CD8-positive, alpha-beta memory T cell (primary cell): ENCODE data around the gene SRRM1. TPM values are rescaled to one million over a fixed set of nuclear protein-coding genes. Genes with fewer than 3 reads are reported as not detected.

Experiments
- CTCF ChIA-PET: fragments of 350-600 bp; sonication (Branson Sonifier 250); formaldehyde crosslinking; loops from one replicate; lab custom pipeline; 2021; ENCODE audit warnings: antibody characterized with exemption; lab: Charles Lee
- POLR2A ChIA-PET: fragments of 350-600 bp; sonication (Branson Sonifier 250); formaldehyde crosslinking; loops from one replicate; lab custom pipeline; 2021; ENCODE audit warnings: antibody characterized with exemption; lab: Charles Lee
- DNase-seq, 5 donors: peaks; one replicate each; pipeline versions ENCODE4 v3.0.0 to v3.0.0-alpha.2; 2020 to 2022; ENCODE audit warnings: mixed read lengths in 1 of 5
- H3K27ac ChIP-seq: one replicate; pipeline ENCODE4 v1.7.0; 2013; ENCODE audit warnings: low read depth, mild to moderate bottlenecking, low read length, moderate library complexity
- H3K27me3 ChIP-seq: 2 replicates; pipeline ENCODE4 v1.7.0; 2013; ENCODE audit warnings: low read length, mild to moderate bottlenecking; ENCODE audit not compliant: insufficient read depth, poor library complexity, severe bottlenecking
- H3K36me3 ChIP-seq: 2 replicates; pipeline ENCODE4 v1.7.0; 2013; ENCODE audit warnings: mild to moderate bottlenecking, low read length, moderate library complexity; ENCODE audit not compliant: insufficient read depth
- H3K4me1 ChIP-seq: 2 replicates; pipeline ENCODE4 v1.7.0; 2013; ENCODE audit warnings: mild to moderate bottlenecking, low read length, moderate library complexity; ENCODE audit not compliant: insufficient read depth
- H3K4me3 ChIP-seq: 2 replicates; pipeline ENCODE4 v1.7.0; 2013; ENCODE audit warnings: mild to moderate bottlenecking, low read length
- H3K9me3 ChIP-seq: 2 replicates; pipeline ENCODE4 v1.7.0; 2013; ENCODE audit warnings: mild to moderate bottlenecking, low read length
- H3K27ac Mint-ChIP-seq, 8 donors: one replicate each; pipeline ENCODE4 v1.8.0; 2020 to 2021; ENCODE audit warnings: mixed read lengths in 8 of 8, mild to moderate bottlenecking in 6 of 8, inconsistent platforms in 3 of 8, moderate library complexity in 3 of 8
- H3K27me3 Mint-ChIP-seq, 2 donors: one replicate each; pipeline ENCODE4 v1.8.0; 2020 to 2021; ENCODE audit warnings: mixed read lengths in 2 of 2, mild to moderate bottlenecking in 1 of 2, moderate library complexity in 1 of 2
- H3K36me3 Mint-ChIP-seq, 3 donors: one replicate each; pipeline ENCODE4 v1.8.0; 2020 to 2021; ENCODE audit warnings: mixed read lengths in 3 of 3, inconsistent platforms in 1 of 3, mild to moderate bottlenecking in 1 of 3
- H3K4me1 Mint-ChIP-seq, 3 donors: one replicate each; pipeline ENCODE4 v1.8.0; 2020 to 2021; ENCODE audit warnings: mixed read lengths in 3 of 3, inconsistent platforms in 1 of 3, mild to moderate bottlenecking in 1 of 3
- H3K4me3 Mint-ChIP-seq, 7 donors: one replicate each; pipeline ENCODE4 v1.8.0; 2020 to 2021; ENCODE audit warnings: mixed read lengths in 7 of 7, mild to moderate bottlenecking in 6 of 7, moderate library complexity in 4 of 7, inconsistent platforms in 2 of 7
- H3K9me3 Mint-ChIP-seq, 5 donors: one replicate each; pipeline ENCODE4 v1.8.0; 2020 to 2022; ENCODE audit warnings: mixed read lengths in 5 of 5, mild to moderate bottlenecking in 3 of 5, moderate library complexity in 2 of 5, inconsistent platforms in 1 of 5
- polyA plus RNA-seq: library from polyadenylated mRNA; unstranded; fragments of 300-500 nt; fragmentation: Illumina TruSeq; gene quantifications from one replicate; pipeline ENCODE4 v1.2.3, GENCODE V29; 2021
- total RNA-seq, 2 experiments: library from RNA; stranded (reverse); gene quantifications; one replicate each; pipeline ENCODE4 v1.2.3, GENCODE V29; 2021

Gene SRRM1
- total and polyA plus RNA-seq, 3 experiments from 2014 or later = 226 to 244 (median 239) TPM

GRCh38 chr1:24648919-24649318 lies 5.8 kb downstream of the SRRM1 start:
- Histone ChIP-seq H3K4me3 (no peak overlapping the region), H3K27ac (no peak overlapping the region), H3K9me3 (no peaks in the 10 kb centered on the region), H3K27me3 (no peaks in the 10 kb centered on the region), H3K36me3 (peaks cover 77% of the 10 kb centered on the region), H3K4me1 (peaks cover 21% of the 10 kb centered on the region)
- peaks cover 44 to 57% (median 55%) of the 10 kb centered on the region in 3 donors for H3K4me1 Mint-ChIP-seq
- CTCF ChIA-PET = no interaction called here
- peak overlapping the region in 1 of 8 donors; percentile 27 for H3K27ac Mint-ChIP-seq
- H3K4me3 Mint-ChIP-seq = no peak overlapping the region
- DNase-seq = no peak
- H3K27me3 Mint-ChIP-seq = no peaks in the 10 kb centered on the region
- H3K36me3 Mint-ChIP-seq = peaks cover 28 to 93% (median 42%) of the 10 kb centered on the region in 3 donors
- no peaks in the 10 kb centered on the region for H3K9me3 Mint-ChIP-seq
- POLR2A ChIA-PET = no interaction called here

GRCh38 chr1:24652382-24652781 lies 9.3 kb downstream of the SRRM1 start:
- H3K9me3 ChIP-seq = no peaks in the 10 kb centered on the region
- Mint-ChIP-seq H3K4me1 (peaks cover 28 to 51% (median 50%) of the 10 kb centered on the region in 3 donors), H3K9me3 (no peaks in the 10 kb centered on the region), H3K4me3 (no peak overlapping the region), H3K36me3 (peaks cover 29 to 96% (median 52%) of the 10 kb centered on the region in 3 donors), H3K27me3 (no peaks in the 10 kb centered on the region), H3K27ac (no peak overlapping the region)
- CTCF ChIA-PET = no interaction called here
- H3K36me3 ChIP-seq = peaks cover 90% of the 10 kb centered on the region
- H3K27me3 ChIP-seq = no peaks in the 10 kb centered on the region
- no peak for DNase-seq
- H3K27ac ChIP-seq = no peak overlapping the region
- POLR2A ChIA-PET = no interaction called here
- peaks cover 10% of the 10 kb centered on the region for H3K4me1 ChIP-seq
- H3K4me3 ChIP-seq = no peak overlapping the region

GRCh38 chr1:24654010-24654409 lies 10.9 kb downstream of the SRRM1 start:
- H3K4me3 Mint-ChIP-seq = no peak overlapping the region
- no peak overlapping the region for H3K27ac Mint-ChIP-seq
- H3K36me3 Mint-ChIP-seq = peaks cover 29 to 92% (median 52%) of the 10 kb centered on the region in 3 donors
- Histone ChIP-seq H3K36me3 (peaks cover 85% of the 10 kb centered on the region), H3K27ac (no peak overlapping the region), H3K4me3 (no peak overlapping the region), H3K4me1 (peaks cover 10% of the 10 kb centered on the region), H3K9me3 (no peaks in the 10 kb centered on the region), H3K27me3 (no peaks in the 10 kb centered on the region)
- H3K4me1 Mint-ChIP-seq = peaks cover 28 to 54% (median 47%) of the 10 kb centered on the region in 3 donors
- no peaks in the 10 kb centered on the region for H3K9me3 Mint-ChIP-seq
- ChIA-PET CTCF (no interaction called here), POLR2A (no interaction called here)
- no peaks in the 10 kb centered on the region for H3K27me3 Mint-ChIP-seq
- no peak for DNase-seq

- no peaks in the 10 kb centered on the region for H3K9me3 Mint-ChIP-seq
Measured at GRCh38 chr1:24656046-24656445, 12.9 kb downstream of the SRRM1 start.

GRCh38 chr1:24657781-24658180 lies 14.7 kb downstream of the SRRM1 start:
- Mint-ChIP-seq H3K27ac (peak overlapping the region in 1 of 8 donors; percentile 23), H3K36me3 (peaks cover 13 to 91% (median 39%) of the 10 kb centered on the region in 3 donors), H3K4me1 (peaks cover 28 to 53% (median 51%) of the 10 kb centered on the region in 3 donors), H3K9me3 (no peaks in the 10 kb centered on the region), H3K4me3 (no peak overlapping the region), H3K27me3 (no peaks in the 10 kb centered on the region)
- DNase-seq = no peak
- no peaks in the 10 kb centered on the region for H3K27me3 ChIP-seq
- CTCF ChIA-PET = interaction anchor here (0.8 to 1.3 kb wide), 2 partner anchors 31 to 266 kb away, joined by 3 read pairs; no protein-coding TSS in a partner anchor
- no peaks in the 10 kb centered on the region for H3K9me3 ChIP-seq
- no peak overlapping the region for H3K4me3 ChIP-seq
- peaks cover 17% of the 10 kb centered on the region for H3K4me1 ChIP-seq
- POLR2A ChIA-PET = interaction anchor here (0.5 kb wide), 1 partner anchor 891 kb away, joined by 5 read pairs; no protein-coding TSS in a partner anchor
- peaks cover 79% of the 10 kb centered on the region for H3K36me3 ChIP-seq
- H3K27ac ChIP-seq = no peak overlapping the region

More at GRCh38 chr1:24656046-24656445, 12.9 kb downstream of the SRRM1 start:
- Mint-ChIP-seq H3K36me3 (peaks cover 22 to 91% (median 46%) of the 10 kb centered on the region in 3 donors), H3K4me3 (no peak overlapping the region), H3K4me1 (peaks cover 31 to 55% (median 53%) of the 10 kb centered on the region in 3 donors), H3K27me3 (no peaks in the 10 kb centered on the region), H3K27ac (peak overlapping the region in 1 of 8 donors; percentile 61)
- POLR2A ChIA-PET = no interaction called here
- CTCF ChIA-PET = no interaction called here
- no peaks in the 10 kb centered on the region for H3K9me3 ChIP-seq
- no peaks in the 10 kb centered on the region for H3K27me3 ChIP-seq
- no peak for DNase-seq
- H3K4me1 ChIP-seq = peaks cover 17% of the 10 kb centered on the region
- H3K36me3 ChIP-seq = peaks cover 74% of the 10 kb centered on the region
- H3K27ac ChIP-seq = no peak overlapping the region
- H3K4me3 ChIP-seq = no peak overlapping the region

- H3K27ac ChIP-seq = no peak overlapping the region
- peaks cover 17% of the 10 kb centered on the region for H3K4me1 ChIP-seq
- Mint-ChIP-seq H3K4me3 (no peak overlapping the region), H3K36me3 (peaks cover 11 to 90% (median 33%) of the 10 kb centered on the region in 3 donors), H3K27me3 (no peaks in the 10 kb centered on the region), H3K4me1 (peaks cover 28 to 48% (median 45%) of the 10 kb centered on the region in 3 donors), H3K9me3 (no peaks in the 10 kb centered on the region), H3K27ac (peak overlapping the region in 3 of 8 donors; percentile 61 to 82 (median 66))
- H3K36me3 ChIP-seq = peaks cover 77% of the 10 kb centered on the region
- ChIA-PET CTCF (interaction anchor here (1.2 kb wide), 1 partner anchor 11 kb away, joined by 3 read pairs; no protein-coding TSS in a partner anchor), POLR2A (no interaction called here)
- H3K4me3 ChIP-seq = no peak overlapping the region
- H3K27me3 ChIP-seq = no peaks in the 10 kb centered on the region
- no peak for DNase-seq
- H3K9me3 ChIP-seq = no peaks in the 10 kb centered on the region
Measured at GRCh38 chr1:24659166-24659904, 16.2 kb downstream of the SRRM1 start.

GRCh38 chr1:24659993-24660665 lies 17.0 kb downstream of the SRRM1 start:
- no peaks in the 10 kb centered on the region for H3K27me3 ChIP-seq
- Mint-ChIP-seq H3K36me3 (peaks cover 5 to 90% (median 28%) of the 10 kb centered on the region in 3 donors), H3K4me3 (no peak overlapping the region), H3K27me3 (no peaks in the 10 kb centered on the region), H3K4me1 (peaks cover 26 to 43% (median 37%) of the 10 kb centered on the region in 3 donors), H3K9me3 (no peaks in the 10 kb centered on the region), H3K27ac (peak overlapping the region in 4 of 8 donors; percentile 1 to 88 (median 74))
- H3K9me3 ChIP-seq = no peaks in the 10 kb centered on the region
- no peak for DNase-seq
- H3K36me3 ChIP-seq = peaks cover 75% of the 10 kb centered on the region
- no peak overlapping the region for H3K27ac ChIP-seq
- H3K4me1 ChIP-seq = peaks cover 17% of the 10 kb centered on the region
- no peak overlapping the region for H3K4me3 ChIP-seq
- CTCF ChIA-PET = interaction anchor here (1.2 kb wide), 1 partner anchor 12 kb away, joined by 3 read pairs; no protein-coding TSS in a partner anchor
- POLR2A ChIA-PET = no interaction called here
